ENCODE data around the gene RNF224. TPM values are rescaled to one million over a fixed set of nuclear protein-coding genes. Genes with fewer than 3 reads are reported as not detected.

The RNF224 gene
- not detected in 2 replicates for total RNA-seq (2014; rRNA removed; shearing (Covaris generic))
- polyA plus RNA-seq (2015; cell fraction: cytosol; rRNA removed): 0.07 TPM in 1 of 2 replicates, not detected in the other
- 0.09 TPM in 1 of 2 replicates, not detected in the other for polyA plus RNA-seq (2015; cell fraction: nucleus; rRNA removed)

DNA sequence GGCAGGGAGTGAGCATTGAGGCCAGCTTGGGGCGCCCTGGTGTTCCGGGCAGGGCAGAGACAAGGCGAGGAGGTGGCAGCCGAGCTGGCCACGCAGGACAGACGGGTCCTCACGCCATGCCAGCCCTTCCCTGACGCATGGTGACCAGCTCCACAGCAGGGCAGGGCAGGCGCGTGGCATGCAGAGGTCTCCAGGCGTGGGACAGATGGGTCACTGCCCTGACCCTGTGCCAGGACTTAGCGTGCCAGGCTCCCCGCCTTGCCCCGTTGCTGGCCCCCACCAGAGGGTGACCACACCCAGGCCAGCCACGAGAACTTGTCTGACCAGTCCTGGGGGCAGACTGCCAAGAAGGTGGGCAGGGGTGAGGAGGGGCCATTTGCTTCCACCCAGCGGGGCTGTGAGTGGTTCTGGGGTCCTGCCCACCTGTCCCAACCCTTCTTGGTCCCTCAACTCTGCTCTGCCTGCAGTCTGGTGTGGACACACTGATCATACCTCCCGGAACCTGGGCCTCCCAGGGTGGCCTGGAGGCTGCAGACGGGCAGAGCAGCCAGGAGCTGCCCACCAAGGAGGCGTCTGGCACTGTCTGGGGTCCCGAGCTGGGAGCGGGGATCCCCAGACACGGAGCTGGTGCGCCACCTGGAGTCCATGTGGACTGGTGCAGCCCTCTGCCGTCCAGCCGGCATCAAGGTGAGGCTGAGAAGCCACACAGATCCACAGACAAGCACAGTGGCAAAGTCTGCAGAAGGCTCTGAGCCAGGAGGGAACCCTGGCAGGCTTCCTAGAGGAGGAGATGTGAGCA is at the start of gene RNF224:
TSS of gene RNF224 (plus strand) at position 449 of the 799 bp plus-strand sequence. CDS start 834 bp downstream, outside the sequence.
- peak; percentile 75 for DNase-seq (ENCODE audit: low read depth)

- DNase-seq (ENCODE audit: low read depth): peak; percentile 33
Observed at GRCh38 chr9:137178201-137178938, 48.9 kb upstream of the RNF224 start.

DNA sequence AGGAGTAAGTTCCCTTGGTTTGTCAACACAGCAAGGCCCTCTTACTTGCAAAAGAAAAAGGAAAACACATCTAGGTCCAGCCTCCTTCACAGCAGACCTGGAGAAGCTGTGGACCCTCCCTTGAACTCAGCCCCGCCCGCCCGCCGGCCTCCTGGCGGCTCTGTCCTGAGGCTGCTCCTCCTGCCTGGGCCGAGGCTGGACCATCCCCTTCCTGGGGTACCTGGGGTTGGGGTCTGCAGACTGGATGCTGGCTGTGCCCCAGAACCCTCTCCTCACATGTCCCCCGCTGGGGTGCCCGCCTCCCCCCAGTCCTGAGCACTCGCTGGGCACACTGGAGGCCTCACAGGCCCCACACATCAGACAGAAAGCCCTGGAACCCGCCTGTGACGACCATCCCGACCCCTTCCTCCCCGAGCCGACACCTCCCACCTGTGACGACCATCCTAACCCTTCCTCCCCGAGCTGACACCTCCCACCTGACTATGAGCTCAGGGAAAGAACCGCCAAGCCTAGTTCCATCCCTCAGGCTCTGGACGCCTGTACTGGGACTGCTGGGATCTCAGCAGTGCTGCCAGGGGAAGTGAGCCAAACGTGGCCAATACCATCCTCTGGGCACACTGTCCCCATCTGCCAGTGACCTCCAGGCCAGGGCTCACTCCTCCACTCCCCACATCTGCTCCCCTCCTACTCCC is 48.2 kb upstream of the RNF224 start:
- DNase-seq (ENCODE audit: low read depth): no peak

GRCh38 chr9:137179761-137180160 is 47.5 kb upstream of the RNF224 start:
- DNase-seq (ENCODE audit: low read depth): no peak

DNA sequence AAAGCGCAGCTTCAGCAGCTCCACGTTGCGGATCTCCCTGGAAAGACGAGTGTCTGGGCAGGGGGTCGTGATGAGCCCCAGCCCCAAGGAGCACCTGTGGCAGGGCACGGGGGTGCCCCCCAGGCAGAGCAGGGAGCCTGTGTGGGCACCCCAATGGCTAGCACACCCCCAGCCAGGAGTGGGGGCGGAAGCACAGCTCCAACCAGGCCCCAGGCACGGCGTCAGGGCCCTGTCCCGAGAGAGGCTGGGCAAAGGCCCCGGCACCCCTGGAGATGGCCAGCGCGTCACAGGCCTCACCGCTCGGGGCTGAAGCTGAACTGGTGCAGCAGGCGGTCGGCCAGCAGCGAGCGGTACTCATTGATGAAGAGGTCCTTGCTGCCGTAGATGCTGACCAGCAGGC is 46.8 kb upstream of the RNF224 start:
- no peak for DNase-seq (ENCODE audit: low read depth)

GRCh38 chr9:137181680-137182079 is 45.6 kb upstream of the RNF224 start:
- DNase-seq (ENCODE audit: low read depth): no peak

GRCh38 chr9:137182836-137183235 is 44.5 kb upstream of the RNF224 start:
- no peak for DNase-seq (ENCODE audit: low read depth)

GRCh38 chr9:137183980-137184595 is 43.2 kb upstream of the RNF224 start:
- no peak for DNase-seq (ENCODE audit: low read depth)

- DNase-seq (ENCODE audit: low read depth): no peak
Observed at GRCh38 chr9:137184881-137185660, 42.2 kb upstream of the RNF224 start.

- DNase-seq (ENCODE audit: low read depth): no peak
Observed at GRCh38 chr9:137185921-137186320, 41.4 kb upstream of the RNF224 start.

- no peak for DNase-seq (ENCODE audit: low read depth)
Observed at GRCh38 chr9:137186385-137186784, 40.9 kb upstream of the RNF224 start.

- no peak for DNase-seq (ENCODE audit: low read depth)
Observed at GRCh38 chr9:137187386-137187785, 39.9 kb upstream of the RNF224 start.

- DNase-seq (ENCODE audit: low read depth): no peak
Observed at GRCh38 chr9:137188086-137188489, 39.2 kb upstream of the RNF224 start.

DNA sequence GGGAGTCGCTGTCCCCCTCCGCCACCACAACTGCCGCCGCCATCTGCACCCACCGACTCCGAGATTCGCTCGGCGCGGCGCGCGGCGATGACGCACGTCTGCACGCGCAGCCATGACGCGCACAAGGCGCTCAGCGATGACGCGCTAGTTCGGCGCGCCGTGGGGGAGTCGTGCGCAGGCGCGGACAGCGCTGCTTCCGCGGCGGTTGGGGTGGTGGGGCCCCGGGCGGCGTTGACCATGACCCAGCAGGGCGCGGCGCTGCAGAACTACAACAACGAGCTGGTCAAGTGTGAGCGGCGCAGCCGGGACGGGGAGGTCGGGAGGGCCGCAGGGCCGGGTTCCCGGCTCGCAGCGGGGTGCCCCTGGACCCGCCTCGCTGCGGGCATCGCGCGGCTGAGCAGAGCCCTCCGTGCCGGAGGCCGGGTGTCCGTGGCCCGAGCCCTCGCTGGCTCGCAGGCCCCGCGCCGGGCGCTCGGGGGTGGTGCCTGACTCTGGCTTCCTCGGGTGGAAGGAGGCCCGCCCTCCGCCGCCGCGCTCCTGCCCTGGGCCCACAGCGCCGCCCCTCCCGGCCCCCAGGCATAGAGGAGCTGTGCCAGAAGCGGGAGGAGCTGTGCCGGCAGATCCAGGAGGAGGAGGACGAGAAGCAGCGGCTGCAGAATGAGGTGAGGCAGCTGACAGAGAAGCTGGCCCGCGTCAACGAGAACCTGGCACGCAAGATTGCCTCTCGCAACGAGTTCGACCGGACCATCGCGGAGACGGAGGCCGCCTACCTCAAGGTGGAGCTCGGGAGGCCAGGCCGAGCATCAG is 38.6 kb upstream of the RNF224 start, which contains the start of the genes ANAPC2 and SSNA1:
TSS of gene ANAPC2 (minus strand) at position 71 of the 807 bp plus-strand sequence. CDS start at position 43, 28 bp downstream.
TSS of gene SSNA1 (plus strand) at position 187 of the 807 bp plus-strand sequence. CDS start at position 238, 51 bp downstream.
- DNase-seq (ENCODE audit: low read depth): peak; percentile 88

GRCh38 chr9:137189297-137190295 is 37.7 kb upstream of the RNF224 start:
- no peak for DNase-seq (ENCODE audit: low read depth)

DNA sequence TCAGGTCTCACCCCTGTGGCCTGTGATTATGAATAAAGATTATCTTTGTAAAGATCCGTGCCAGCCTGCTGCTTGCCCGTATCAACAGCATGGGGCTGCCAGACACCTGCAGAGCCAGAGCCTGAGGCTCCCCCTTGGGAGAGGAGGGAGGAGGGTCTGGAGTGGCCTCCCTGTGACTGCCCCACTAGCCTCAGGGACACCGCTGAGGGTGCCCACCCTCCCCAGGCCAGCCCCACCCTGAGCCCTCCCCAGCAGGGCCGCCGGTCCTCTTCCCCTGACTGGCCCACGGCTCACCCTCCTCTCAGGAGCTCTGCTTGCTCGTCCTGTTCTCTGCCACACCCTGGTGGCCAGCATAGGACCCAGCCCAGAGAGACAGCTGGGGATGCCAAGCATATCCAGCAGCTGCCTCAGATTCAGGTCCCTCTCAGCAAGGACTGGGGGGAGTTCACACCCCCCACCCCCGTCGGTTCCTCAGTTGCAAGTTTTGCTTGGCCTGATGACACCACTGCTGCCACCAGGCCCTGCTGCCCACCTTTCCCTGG is 36.9 kb upstream of the RNF224 start:
- no peak for DNase-seq (ENCODE audit: low read depth)

- DNase-seq (ENCODE audit: low read depth): no peak
Observed at GRCh38 chr9:137191245-137191644, 36.1 kb upstream of the RNF224 start.
